Prostate gland (tissue), 2 donors: ENCODE measurements around the gene AARSD1.

Experiments used
- POLR2AphosphoS5 ChIP-seq: sonication (generic); formaldehyde crosslinking; IDR thresholded peaks from one replicate; pipeline ENCODE4 v1.6.1; 2017; ENCODE audit warnings: antibody characterized with exemption
- TF ChIP-seq, protein P1 (sequence below), 4 experiments: fragments of 200-600 bp in 2 of 4; fragments of 450-650 bp in 2 of 4; sonication (generic) in 2 of 4; IDR thresholded peaks; 1 replicate in 3 of 4; 2 replicates in 1 of 4; pipeline ENCODE4 v1.5.1; 2016 to 2019; ENCODE audit warnings: antibody characterized with exemption in 4 of 4, mild to moderate bottlenecking in 2 of 4, moderate library complexity in 2 of 4

DNA sequence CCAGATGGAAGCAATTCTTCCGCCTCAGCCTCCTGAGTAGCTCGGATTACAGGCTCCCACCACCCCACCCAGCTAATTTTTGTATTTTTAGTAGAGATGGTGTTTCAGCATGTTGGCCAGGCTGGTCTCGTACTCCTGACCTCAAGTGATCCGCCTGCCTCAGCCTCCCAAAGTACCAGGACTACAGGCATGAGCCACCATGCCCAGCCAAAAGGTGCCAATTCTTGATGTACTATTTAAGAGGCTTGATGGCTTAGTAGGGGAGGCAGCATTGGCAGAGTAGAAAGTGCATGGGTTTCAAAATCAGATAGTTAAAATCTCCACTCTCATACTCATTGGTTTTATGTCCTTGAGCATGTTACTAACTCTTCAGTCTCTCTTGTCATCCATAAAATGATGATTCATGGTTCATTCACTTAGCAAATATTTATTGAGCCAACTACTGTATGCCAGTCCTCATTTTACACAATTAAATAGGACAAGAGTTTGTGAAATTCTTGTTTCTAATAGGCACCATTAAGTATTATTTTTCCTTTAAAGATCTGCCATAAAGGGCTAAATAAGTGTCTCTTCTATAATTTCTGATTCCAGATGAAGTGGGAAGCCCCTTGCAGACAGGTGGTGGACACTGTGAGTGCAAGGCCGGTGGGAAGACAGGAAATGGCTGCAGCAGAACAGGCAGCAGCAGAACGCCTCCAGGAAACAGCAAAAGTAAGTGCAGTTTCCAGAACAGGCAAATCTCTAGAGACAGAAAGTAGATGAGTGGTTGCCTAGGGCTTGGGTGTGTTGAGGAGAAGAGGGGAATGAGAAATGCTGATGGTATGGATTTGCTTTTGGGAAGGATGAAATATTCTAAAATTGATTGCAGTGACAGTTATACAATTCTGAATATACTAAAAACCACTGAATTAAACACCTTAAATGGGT is 25.7 kb upstream of the AARSD1 start:
- TF ChIP-seq, protein P1, sequence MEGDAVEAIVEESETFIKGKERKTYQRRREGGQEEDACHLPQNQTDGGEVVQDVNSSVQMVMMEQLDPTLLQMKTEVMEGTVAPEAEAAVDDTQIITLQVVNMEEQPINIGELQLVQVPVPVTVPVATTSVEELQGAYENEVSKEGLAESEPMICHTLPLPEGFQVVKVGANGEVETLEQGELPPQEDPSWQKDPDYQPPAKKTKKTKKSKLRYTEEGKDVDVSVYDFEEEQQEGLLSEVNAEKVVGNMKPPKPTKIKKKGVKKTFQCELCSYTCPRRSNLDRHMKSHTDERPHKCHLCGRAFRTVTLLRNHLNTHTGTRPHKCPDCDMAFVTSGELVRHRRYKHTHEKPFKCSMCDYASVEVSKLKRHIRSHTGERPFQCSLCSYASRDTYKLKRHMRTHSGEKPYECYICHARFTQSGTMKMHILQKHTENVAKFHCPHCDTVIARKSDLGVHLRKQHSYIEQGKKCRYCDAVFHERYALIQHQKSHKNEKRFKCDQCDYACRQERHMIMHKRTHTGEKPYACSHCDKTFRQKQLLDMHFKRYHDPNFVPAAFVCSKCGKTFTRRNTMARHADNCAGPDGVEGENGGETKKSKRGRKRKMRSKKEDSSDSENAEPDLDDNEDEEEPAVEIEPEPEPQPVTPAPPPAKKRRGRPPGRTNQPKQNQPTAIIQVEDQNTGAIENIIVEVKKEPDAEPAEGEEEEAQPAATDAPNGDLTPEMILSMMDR (IDR thresholded peaks at IDR 0.05): no peak
- TF ChIP-seq POLR2AphosphoS5: peak; percentile 67
